HL-60 (cell line): Measurements from ENCODE around the gene CSTF1.

Experiments
- DNase-seq, 2 experiments: peaks; one replicate each; pipeline ENCODE4 v3.0.0-alpha.2; 2010 to 2020; ENCODE audit warnings: low read depth in 1 of 2, low spot score in 1 of 2
- H3K27ac ChIP-seq: fragments of 250-450 bp; sonication (Bioruptor Pico); replicated peaks from 2 replicates; pipeline ENCODE4 v1.5.1; 2020; ENCODE audit warnings: mild to moderate bottlenecking, moderate library complexity
- H3K27me3 ChIP-seq: fragments of 250-450 bp; sonication (Bioruptor Pico); 2 replicates; pipeline ENCODE4 v1.5.1; 2021; ENCODE audit warnings: mild to moderate bottlenecking, moderate library complexity; ENCODE audit not compliant: insufficient read depth, poor library complexity, severe bottlenecking
- H3K4me3 ChIP-seq: replicated peaks from 2 replicates; pipeline ENCODE4 v1.5.1; 2011; ENCODE audit warnings: mild to moderate bottlenecking, control low read depth, low read length; ENCODE audit not compliant: insufficient read depth
- GABPA ChIP-seq: IDR thresholded peaks from 2 replicates; pipeline ENCODE4 v1.6.1; 2012; ENCODE audit warnings: low read depth
- POLR2AphosphoS5 ChIP-seq: IDR thresholded peaks from 2 replicates; pipeline ENCODE4 v1.6.1; 2012; ENCODE audit warnings: low read depth
- SPI1 ChIP-seq: IDR thresholded peaks from 2 replicates; pipeline ENCODE4 v1.6.1; 2012; ENCODE audit warnings: low read depth, mild to moderate bottlenecking, borderline replicate concordance
- TF ChIP-seq, protein P1 (sequence below): IDR thresholded peaks from one replicate; pipeline ENCODE4 v1.5.1; 2011; ENCODE audit warnings: low read length, control low read depth, inconsistent platforms; ENCODE audit not compliant: insufficient read depth
- TF ChIP-seq, protein P2 (sequence below): IDR thresholded peaks from 2 replicates; pipeline ENCODE4 v1.6.1; 2012; ENCODE audit warnings: low read depth; ENCODE audit not compliant: insufficient replicate concordance

Gene CSTF1

DNA sequence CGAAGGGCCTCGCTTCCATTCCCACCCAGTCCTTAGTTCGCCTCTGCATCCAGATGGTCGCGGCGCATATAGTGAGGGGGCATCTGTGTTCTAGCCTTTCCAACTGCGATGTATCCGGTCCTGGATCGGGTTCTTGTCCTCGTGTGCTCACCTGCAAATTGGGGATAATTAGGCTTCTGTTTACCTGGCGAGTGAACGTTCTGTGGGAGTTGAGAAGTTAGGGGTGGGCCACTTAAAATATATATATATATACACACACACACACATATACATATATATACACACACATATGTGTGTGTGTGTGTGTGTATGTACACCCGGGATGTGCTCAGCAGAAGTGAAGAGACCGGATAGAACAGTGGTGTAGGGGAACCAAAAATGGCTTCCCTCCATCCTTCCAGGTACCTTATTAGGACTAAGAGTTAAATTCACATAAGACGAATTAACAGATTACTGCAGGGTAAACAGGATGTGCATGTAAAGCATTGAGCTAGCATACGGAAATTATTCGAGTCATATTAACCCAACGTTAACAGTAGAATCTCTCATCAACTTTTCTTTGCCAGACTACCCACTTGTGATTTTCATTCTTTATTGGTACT is 537 bp downstream of the CSTF1 start:
- DNase-seq = no peak
- no peaks in the 10 kb centered on the region for H3K27me3 ChIP-seq
- H3K27ac ChIP-seq = peak overlapping the region; percentile 93
- TF ChIP-seq, protein P1, sequence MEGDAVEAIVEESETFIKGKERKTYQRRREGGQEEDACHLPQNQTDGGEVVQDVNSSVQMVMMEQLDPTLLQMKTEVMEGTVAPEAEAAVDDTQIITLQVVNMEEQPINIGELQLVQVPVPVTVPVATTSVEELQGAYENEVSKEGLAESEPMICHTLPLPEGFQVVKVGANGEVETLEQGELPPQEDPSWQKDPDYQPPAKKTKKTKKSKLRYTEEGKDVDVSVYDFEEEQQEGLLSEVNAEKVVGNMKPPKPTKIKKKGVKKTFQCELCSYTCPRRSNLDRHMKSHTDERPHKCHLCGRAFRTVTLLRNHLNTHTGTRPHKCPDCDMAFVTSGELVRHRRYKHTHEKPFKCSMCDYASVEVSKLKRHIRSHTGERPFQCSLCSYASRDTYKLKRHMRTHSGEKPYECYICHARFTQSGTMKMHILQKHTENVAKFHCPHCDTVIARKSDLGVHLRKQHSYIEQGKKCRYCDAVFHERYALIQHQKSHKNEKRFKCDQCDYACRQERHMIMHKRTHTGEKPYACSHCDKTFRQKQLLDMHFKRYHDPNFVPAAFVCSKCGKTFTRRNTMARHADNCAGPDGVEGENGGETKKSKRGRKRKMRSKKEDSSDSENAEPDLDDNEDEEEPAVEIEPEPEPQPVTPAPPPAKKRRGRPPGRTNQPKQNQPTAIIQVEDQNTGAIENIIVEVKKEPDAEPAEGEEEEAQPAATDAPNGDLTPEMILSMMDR = no peak
- TF ChIP-seq, protein P2, sequence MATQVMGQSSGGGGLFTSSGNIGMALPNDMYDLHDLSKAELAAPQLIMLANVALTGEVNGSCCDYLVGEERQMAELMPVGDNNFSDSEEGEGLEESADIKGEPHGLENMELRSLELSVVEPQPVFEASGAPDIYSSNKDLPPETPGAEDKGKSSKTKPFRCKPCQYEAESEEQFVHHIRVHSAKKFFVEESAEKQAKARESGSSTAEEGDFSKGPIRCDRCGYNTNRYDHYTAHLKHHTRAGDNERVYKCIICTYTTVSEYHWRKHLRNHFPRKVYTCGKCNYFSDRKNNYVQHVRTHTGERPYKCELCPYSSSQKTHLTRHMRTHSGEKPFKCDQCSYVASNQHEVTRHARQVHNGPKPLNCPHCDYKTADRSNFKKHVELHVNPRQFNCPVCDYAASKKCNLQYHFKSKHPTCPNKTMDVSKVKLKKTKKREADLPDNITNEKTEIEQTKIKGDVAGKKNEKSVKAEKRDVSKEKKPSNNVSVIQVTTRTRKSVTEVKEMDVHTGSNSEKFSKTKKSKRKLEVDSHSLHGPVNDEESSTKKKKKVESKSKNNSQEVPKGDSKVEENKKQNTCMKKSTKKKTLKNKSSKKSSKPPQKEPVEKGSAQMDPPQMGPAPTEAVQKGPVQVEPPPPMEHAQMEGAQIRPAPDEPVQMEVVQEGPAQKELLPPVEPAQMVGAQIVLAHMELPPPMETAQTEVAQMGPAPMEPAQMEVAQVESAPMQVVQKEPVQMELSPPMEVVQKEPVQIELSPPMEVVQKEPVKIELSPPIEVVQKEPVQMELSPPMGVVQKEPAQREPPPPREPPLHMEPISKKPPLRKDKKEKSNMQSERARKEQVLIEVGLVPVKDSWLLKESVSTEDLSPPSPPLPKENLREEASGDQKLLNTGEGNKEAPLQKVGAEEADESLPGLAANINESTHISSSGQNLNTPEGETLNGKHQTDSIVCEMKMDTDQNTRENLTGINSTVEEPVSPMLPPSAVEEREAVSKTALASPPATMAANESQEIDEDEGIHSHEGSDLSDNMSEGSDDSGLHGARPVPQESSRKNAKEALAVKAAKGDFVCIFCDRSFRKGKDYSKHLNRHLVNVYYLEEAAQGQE = no peak
- TF ChIP-seq GABPA = peak; percentile 56; the same call in 1 of the 2 replicates
- TF ChIP-seq POLR2AphosphoS5 = no peak; the same call in 1 of the 2 replicates
- no peak; the same call in 1 of the 2 replicates for TF ChIP-seq SPI1
- peak overlapping the region; percentile 90 for H3K4me3 ChIP-seq

DNA sequence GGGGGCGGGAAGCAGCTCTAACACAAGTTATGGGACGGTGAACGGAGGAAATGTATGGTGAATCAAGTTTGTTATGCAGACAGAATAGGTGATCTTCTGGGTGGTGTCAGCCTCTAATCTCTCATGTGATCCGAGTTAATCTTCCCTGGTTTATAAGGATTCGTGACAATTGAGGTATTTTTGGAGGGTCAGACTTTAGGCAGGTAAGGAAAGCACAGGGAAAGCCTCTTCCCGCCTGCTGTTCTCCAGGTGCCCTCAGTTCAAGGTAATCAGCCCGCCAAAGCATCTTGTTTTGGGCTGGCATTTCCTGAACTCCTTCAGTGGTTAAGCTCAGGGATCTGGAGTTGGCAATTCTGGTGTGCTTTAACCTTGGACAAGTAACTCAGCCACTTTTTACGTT is 1.2 kb downstream of the CSTF1 start:
- H3K27me3 ChIP-seq = no peaks in the 10 kb centered on the region
- DNase-seq = no peak
- TF ChIP-seq, protein P1 = no peak
- TF ChIP-seq POLR2AphosphoS5 = no peak
- TF ChIP-seq, protein P2 = no peak
- no peak for TF ChIP-seq GABPA
- TF ChIP-seq SPI1 = no peak
- H3K27ac ChIP-seq = peak overlapping the region; percentile 93
- peak overlapping the region; percentile 90 for H3K4me3 ChIP-seq

DNA sequence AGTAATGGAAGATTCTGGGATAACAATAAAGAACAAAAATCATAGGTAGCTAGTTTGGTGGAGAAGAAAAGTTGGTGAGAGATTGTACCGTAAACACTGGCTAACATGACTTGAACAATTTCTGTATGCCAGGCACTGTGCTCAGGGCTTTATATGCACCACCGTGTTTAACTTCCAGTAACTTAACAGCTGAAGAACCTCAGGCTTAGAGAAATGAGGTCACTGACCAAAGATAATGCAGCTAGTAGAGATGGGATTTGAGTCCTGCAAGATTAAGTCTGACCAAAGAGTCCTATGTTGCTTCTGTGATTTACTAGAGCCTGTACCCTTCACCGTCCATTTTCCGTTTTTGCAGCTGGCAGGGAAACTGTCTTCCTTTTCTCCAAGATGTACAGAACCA is 2.7 kb downstream of the CSTF1 start:
- Histone ChIP-seq H3K27ac (no peak overlapping the region), H3K4me3 (no peak overlapping the region), H3K27me3 (no peaks in the 10 kb centered on the region)
- TF ChIP-seq SPI1 = no peak
- no peak for TF ChIP-seq POLR2AphosphoS5
- TF ChIP-seq, protein P1 = no peak
- no peak for TF ChIP-seq GABPA
- TF ChIP-seq, protein P2 = no peak
- no peak for DNase-seq
